ENCODE data around the gene PHF14.

GRCh38 chr7:11195502-11195901, 221.8 kb downstream of the PHF14 start:
- TF ChIP-seq CTCF (IDR thresholded peaks at IDR 0.05) (no peak), POLR2AphosphoS5 (IDR thresholded peaks at IDR 0.05) (no peak), EP300 (IDR thresholded peaks at IDR 0.05) (no peak)
